Tibial artery (tissue), 4 donors: ENCODE measurements around the gene PLCXD3.

ENCODE experiments used
- DNase-seq, 2 donors: peaks; one replicate each; pipeline ENCODE4 v3.0.0-alpha.2; 2019
- H3K27ac ChIP-seq, 2 donors: fragments of 200-600 bp; sonication (generic) in 1 of 2; 1 replicate in 1 of 2; 2 replicates in 1 of 2; pipeline ENCODE4 v1.5.1; 2018 to 2019; ENCODE audit warnings: mild to moderate bottlenecking in 1 of 2
- H3K27me3 ChIP-seq, 2 donors: fragments of 200-600 bp; sonication (generic) in 1 of 2; one replicate each; pipeline versions ENCODE4 v1.5.1 to v1.6.0; 2016 to 2019
- H3K36me3 ChIP-seq, 3 donors: fragments of 200-600 bp; sonication (generic) in 2 of 3; one replicate each; pipeline ENCODE4 v1.5.1; 2016 to 2019; ENCODE audit warnings: mild to moderate bottlenecking in 2 of 3
- H3K4me1 ChIP-seq, 4 donors: fragments of 200-600 bp; sonication (generic) in 2 of 4; 1 replicate in 3 of 4; 2 replicates in 1 of 4; pipeline ENCODE4 v1.5.1; 2016 to 2019
- H3K4me3 ChIP-seq, 2 donors: fragments of 200-600 bp; sonication (generic) in 1 of 2; 1 replicate in 1 of 2; 2 replicates in 1 of 2; pipeline ENCODE4 v1.5.1; 2018 to 2019; ENCODE audit warnings: mild to moderate bottlenecking in 2 of 2
- H3K9me3 ChIP-seq, 3 donors: fragments of 200-600 bp; sonication (generic) in 1 of 3; one replicate each; pipeline ENCODE4 v1.5.1; 2016 to 2019
- intact Hi-C: fragments of 100-400 bp; cut with DNase I; formaldehyde crosslinking; loops from one replicate; pipeline ENCODE4 v1.15.0; 2023; ENCODE audit warnings: low total_unique reads
- TF ChIP-seq, protein P1 (sequence below), 2 experiments: fragments of 200-600 bp in 1 of 2; fragments of 450-650 bp in 1 of 2; IDR thresholded peaks; one replicate each; pipeline ENCODE4 v1.5.1; 2017 to 2019; ENCODE audit warnings: antibody characterized with exemption in 2 of 2, mild to moderate bottlenecking in 1 of 2, moderate library complexity in 1 of 2

PLCXD3 gene

DNA sequence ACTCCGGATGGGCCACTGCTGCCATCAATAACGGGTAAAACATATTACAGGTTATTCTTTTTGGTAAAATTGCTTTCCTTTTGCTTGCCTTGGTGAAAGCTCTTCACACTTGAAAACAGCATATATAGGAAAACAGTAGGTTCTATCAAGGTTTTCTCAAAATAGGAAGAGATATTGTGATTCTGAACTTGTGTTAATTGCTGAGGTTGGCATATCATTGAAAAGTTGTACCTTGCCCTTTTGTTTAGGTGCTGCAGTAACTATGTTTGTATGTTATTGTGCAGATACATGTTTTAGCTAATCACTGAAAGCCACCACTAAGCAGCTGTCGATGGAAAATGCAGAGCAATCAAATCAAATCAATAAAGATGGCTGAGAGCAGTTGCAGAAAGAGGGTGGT is 219.1 kb downstream of the PLCXD3 start:
- no peak overlapping the region for H3K27ac ChIP-seq
- intact Hi-C loops: no loop called here
- TF ChIP-seq, protein P1, sequence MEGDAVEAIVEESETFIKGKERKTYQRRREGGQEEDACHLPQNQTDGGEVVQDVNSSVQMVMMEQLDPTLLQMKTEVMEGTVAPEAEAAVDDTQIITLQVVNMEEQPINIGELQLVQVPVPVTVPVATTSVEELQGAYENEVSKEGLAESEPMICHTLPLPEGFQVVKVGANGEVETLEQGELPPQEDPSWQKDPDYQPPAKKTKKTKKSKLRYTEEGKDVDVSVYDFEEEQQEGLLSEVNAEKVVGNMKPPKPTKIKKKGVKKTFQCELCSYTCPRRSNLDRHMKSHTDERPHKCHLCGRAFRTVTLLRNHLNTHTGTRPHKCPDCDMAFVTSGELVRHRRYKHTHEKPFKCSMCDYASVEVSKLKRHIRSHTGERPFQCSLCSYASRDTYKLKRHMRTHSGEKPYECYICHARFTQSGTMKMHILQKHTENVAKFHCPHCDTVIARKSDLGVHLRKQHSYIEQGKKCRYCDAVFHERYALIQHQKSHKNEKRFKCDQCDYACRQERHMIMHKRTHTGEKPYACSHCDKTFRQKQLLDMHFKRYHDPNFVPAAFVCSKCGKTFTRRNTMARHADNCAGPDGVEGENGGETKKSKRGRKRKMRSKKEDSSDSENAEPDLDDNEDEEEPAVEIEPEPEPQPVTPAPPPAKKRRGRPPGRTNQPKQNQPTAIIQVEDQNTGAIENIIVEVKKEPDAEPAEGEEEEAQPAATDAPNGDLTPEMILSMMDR (IDR thresholded peaks at IDR 0.05): no peak

DNA sequence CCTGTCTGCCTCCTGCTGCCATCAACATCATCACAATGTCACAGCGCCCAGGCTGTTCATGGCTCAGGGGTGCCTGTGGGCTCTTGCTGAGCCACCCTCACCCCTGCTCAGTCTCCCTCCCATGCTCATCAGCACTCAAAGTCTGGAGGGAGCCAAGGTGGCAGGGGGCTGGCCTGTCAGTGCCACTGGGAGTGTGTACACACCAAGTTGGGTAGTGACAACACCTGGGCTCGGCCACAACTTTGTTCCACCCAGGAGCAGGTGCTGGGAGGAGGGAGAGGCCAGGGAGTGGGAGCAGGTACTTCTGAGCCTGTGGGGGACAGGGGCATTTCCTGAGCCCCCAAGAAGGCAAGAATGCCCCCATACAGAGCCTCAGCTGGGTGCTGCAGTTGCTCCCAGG is 219.6 kb downstream of the PLCXD3 start:
- intact Hi-C loops: no loop called here
- H3K27me3 ChIP-seq: no peaks in the 10 kb centered on the region
- TF ChIP-seq, protein P1 (IDR thresholded peaks at IDR 0.05): no peak
- DNase-seq: no peak
- no peak overlapping the region for H3K27ac ChIP-seq
- no peaks in the 10 kb centered on the region for H3K36me3 ChIP-seq
- no peak overlapping the region for H3K4me3 ChIP-seq
- no peaks in the 10 kb centered on the region for H3K9me3 ChIP-seq
- H3K4me1 ChIP-seq: no peaks in the 10 kb centered on the region

More for the DNA sequence above, 219.1 kb downstream of the PLCXD3 start:
- no peaks in the 10 kb centered on the region for H3K36me3 ChIP-seq
- no peak overlapping the region for H3K4me3 ChIP-seq
- no peaks in the 10 kb centered on the region for H3K9me3 ChIP-seq
- no peaks in the 10 kb centered on the region for H3K4me1 ChIP-seq
- no peaks in the 10 kb centered on the region for H3K27me3 ChIP-seq
- DNase-seq: no peak

DNA sequence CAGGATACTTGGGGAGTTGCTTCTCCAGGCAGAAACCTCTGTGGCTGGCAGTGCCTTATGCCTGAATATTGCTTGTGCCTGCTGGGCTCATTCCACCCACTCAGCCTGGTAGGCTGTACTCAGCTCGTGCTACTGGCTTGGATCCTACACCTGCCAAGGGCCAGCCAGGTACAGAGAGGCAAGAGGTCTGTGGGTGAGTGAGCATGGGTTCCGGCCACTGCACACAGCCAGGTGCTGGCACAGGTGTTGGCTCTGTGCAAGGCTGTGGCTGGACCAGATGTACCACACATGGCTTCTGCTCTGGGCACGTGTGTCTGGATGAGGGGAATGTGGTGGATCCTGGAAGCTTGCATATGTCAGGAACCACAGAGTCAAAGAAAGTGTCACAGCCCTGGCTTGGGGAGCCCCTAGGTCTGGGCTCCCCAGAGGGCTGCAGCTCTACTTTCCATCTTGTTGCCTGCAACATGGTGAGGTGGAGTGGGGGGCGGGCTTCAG is 220.4 kb downstream of the PLCXD3 start:
- Histone ChIP-seq H3K27me3 (no peaks in the 10 kb centered on the region), H3K27ac (no peak overlapping the region), H3K36me3 (no peaks in the 10 kb centered on the region), H3K4me3 (no peak overlapping the region), H3K4me1 (no peaks in the 10 kb centered on the region), H3K9me3 (no peaks in the 10 kb centered on the region)
- no peak for DNase-seq
- intact Hi-C loops: no loop called here
- TF ChIP-seq, protein P1 (IDR thresholded peaks at IDR 0.05): no peak

DNA sequence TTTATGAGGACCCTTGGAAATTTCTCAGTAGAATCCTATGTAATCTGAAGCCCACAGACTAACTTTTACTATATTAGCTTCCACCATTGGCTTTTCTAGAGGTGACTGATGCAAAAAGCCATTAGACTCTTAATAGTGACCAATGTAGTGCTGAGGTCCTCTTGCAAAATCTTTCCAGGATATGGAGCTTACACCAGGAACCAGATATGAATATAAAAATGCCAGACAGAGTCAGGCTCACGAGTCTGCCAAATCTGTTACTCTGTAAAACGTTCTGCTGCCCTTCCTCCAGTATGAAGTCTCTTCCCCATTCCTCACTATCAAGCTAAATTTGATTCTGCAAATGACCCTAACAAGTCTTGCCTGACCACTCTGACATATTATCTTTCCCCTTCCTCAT is 223.7 kb downstream of the PLCXD3 start:
- intact Hi-C loops: no loop called here
- DNase-seq: no peak
- no peaks in the 10 kb centered on the region for H3K9me3 ChIP-seq

DNA sequence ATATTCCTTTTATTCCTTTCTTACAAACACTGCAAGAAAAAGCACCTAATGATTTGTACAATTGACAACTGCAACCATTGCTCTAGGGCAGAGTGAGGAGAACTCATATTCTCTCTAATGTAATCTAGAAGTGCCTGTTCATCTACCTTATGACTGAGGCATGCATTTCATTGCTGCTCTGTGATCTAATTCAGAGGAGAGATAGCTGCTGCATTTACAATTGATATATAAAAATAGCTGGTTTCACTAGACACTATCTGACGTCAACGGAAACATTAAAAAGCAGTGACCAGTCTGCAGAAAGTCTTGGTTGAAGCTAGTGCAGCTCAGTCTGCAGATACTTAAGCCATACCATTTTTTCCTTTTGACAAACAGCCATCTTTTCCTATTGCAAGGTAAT is 224.2 kb downstream of the PLCXD3 start:
- H3K27me3 ChIP-seq: no peaks in the 10 kb centered on the region
- no peak for DNase-seq
- intact Hi-C loops: no loop called here
- no peaks in the 10 kb centered on the region for H3K9me3 ChIP-seq
- H3K36me3 ChIP-seq: no peaks in the 10 kb centered on the region
- no peaks in the 10 kb centered on the region for H3K4me1 ChIP-seq
- no peak overlapping the region for H3K4me3 ChIP-seq
- no peak overlapping the region for H3K27ac ChIP-seq
- TF ChIP-seq, protein P1 (IDR thresholded peaks at IDR 0.05): no peak

More for the DNA sequence above, 223.7 kb downstream of the PLCXD3 start:
- Histone ChIP-seq H3K27ac (no peak overlapping the region), H3K4me3 (no peak overlapping the region), H3K4me1 (no peaks in the 10 kb centered on the region), H3K36me3 (no peaks in the 10 kb centered on the region), H3K27me3 (no peaks in the 10 kb centered on the region)
- TF ChIP-seq, protein P1 (IDR thresholded peaks at IDR 0.05): no peak

DNA sequence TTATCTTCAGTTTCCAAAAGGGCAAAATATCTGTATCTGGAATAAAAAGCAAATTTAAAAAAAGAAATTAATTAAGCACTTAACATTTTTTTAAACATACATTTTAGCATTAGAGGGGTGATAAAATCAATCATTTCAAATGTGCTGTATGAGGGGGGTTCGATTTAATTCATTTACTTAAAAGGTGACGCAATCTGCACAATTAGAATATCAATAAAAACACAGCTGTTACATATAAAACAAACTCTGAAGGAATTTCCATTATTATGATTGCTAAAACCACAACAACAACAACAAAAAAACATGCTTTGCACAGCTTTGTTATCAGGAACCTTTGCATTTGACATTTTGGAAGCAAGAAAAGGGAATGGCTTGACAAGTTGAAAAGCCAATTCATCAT is 225.5 kb downstream of the PLCXD3 start:
- Histone ChIP-seq H3K27ac (no peak overlapping the region), H3K27me3 (no peaks in the 10 kb centered on the region), H3K4me3 (no peak overlapping the region), H3K4me1 (no peaks in the 10 kb centered on the region), H3K9me3 (no peaks in the 10 kb centered on the region), H3K36me3 (no peaks in the 10 kb centered on the region)
- TF ChIP-seq, protein P1 (IDR thresholded peaks at IDR 0.05): no peak
- no peak for DNase-seq
- intact Hi-C loops: no loop called here
